Gastrocnemius medialis (tissue), 4 donors: ENCODE results near the gene TTLL3.
"Not testable (repeated sequence)": the region's sequence is repeated elsewhere in the genome, so short reads cannot be mapped to it uniquely, and the experiment has no call there.

Experiments used
- POLR2A ChIP-seq, 2 donors: fragments of 450-650 bp; IDR thresholded peaks; one replicate each; pipeline ENCODE4 v1.6.1; 2017; ENCODE audit warnings: antibody characterized with exemption in 2 of 2, mild to moderate bottlenecking in 2 of 2, moderate library complexity in 2 of 2
- TF ChIP-seq, protein P1 (sequence below), 5 experiments: fragments of 450-650 bp in 3 of 5; fragments of 200-600 bp in 2 of 5; sonication (generic) in 2 of 5; IDR thresholded peaks in 4 of 5; conservative IDR thresholded peaks in 1 of 5; 1 replicate in 4 of 5; 2 replicates in 1 of 5; pipeline ENCODE4 v1.5.1; 2016 to 2019; ENCODE audit warnings: antibody characterized with exemption in 5 of 5, mild to moderate bottlenecking in 3 of 5, moderate library complexity in 3 of 5

DNA sequence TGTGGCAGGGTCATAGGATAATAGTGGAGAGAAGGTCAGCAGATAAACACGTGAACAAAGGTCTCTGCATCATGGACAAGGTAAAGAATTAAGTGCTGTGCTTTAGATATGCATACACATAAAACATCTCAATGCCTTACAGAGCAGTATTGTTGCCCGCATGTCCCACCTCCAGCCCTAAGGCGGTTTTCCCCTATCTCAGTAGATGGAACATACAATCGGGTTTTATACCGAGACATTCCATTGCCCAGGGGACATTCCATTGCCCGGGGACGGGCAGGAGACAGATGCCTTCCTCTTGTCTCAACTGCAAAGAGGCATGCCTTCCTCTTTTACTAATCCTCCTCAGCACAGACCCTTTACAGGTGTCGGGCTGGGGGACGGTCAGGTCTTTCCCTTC lies 37.8 kb downstream of the TTLL3 start:
- not testable (repeated sequence) for TF ChIP-seq POLR2A (IDR thresholded peaks at IDR 0.05)
- TF ChIP-seq, protein P1, sequence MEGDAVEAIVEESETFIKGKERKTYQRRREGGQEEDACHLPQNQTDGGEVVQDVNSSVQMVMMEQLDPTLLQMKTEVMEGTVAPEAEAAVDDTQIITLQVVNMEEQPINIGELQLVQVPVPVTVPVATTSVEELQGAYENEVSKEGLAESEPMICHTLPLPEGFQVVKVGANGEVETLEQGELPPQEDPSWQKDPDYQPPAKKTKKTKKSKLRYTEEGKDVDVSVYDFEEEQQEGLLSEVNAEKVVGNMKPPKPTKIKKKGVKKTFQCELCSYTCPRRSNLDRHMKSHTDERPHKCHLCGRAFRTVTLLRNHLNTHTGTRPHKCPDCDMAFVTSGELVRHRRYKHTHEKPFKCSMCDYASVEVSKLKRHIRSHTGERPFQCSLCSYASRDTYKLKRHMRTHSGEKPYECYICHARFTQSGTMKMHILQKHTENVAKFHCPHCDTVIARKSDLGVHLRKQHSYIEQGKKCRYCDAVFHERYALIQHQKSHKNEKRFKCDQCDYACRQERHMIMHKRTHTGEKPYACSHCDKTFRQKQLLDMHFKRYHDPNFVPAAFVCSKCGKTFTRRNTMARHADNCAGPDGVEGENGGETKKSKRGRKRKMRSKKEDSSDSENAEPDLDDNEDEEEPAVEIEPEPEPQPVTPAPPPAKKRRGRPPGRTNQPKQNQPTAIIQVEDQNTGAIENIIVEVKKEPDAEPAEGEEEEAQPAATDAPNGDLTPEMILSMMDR (IDR thresholded peaks at IDR 0.05 in 4 of 5, conservative IDR thresholded peaks at IDR 0.05 in 1 of 5), result not testable (repeated sequence)
